H9 (cell line): ENCODE data around the gene ZKSCAN5. TPM values are rescaled to one million over a fixed set of nuclear protein-coding genes. Genes with fewer than 3 reads are reported as not detected.
A peak's percentile ranks its signal among the peaks of the same experiment; 100 is the strongest.

Experiments used
- DNase-seq: peaks from one replicate; pipeline ENCODE4 v3.0.0-alpha.2; 2017
- H2AFZ ChIP-seq: one replicate; pipeline ENCODE4 v1.6.1; 2013; ENCODE audit warnings: mild to moderate bottlenecking, low read length, control low read depth, moderate library complexity
- H2AK5ac ChIP-seq: 2 replicates; pipeline ENCODE4 v1.6.1; 2013; ENCODE audit warnings: low read length, control low read depth, mixed read lengths; ENCODE audit not compliant: insufficient read length
- H2BK120ac ChIP-seq: one replicate; pipeline ENCODE4 v1.6.1; 2013; ENCODE audit warnings: low read depth, mild to moderate bottlenecking, low read length, control low read depth, inconsistent platforms; ENCODE audit not compliant: poor library complexity, severe bottlenecking
- H2BK12ac ChIP-seq: 2 replicates; pipeline ENCODE4 v1.6.1; 2013; ENCODE audit warnings: low read length, control low read depth, mixed read lengths, low read depth; ENCODE audit not compliant: insufficient read length
- H2BK15ac ChIP-seq: 2 replicates; pipeline ENCODE4 v1.6.1; 2013; ENCODE audit warnings: low read depth, low read length, control low read depth
- H2BK20ac ChIP-seq: one replicate; pipeline ENCODE4 v1.6.1; 2013; ENCODE audit warnings: low read depth, mild to moderate bottlenecking, low read length, control low read depth, inconsistent platforms; ENCODE audit not compliant: poor library complexity, severe bottlenecking
- H2BK5ac ChIP-seq: 2 replicates; pipeline ENCODE4 v1.6.1; 2013; ENCODE audit warnings: low read length, control low read depth, mixed read lengths; ENCODE audit not compliant: insufficient read length
- H3K14ac ChIP-seq: 2 replicates; pipeline ENCODE4 v1.6.1; 2013; ENCODE audit warnings: low read length, control low read depth; ENCODE audit not compliant: insufficient read depth
- H3K18ac ChIP-seq: 2 replicates; pipeline ENCODE4 v1.6.1; 2013; ENCODE audit warnings: low read depth, mild to moderate bottlenecking, mixed read lengths, low read length, control low read depth; ENCODE audit not compliant: insufficient read length
- H3K23ac ChIP-seq: 2 replicates; pipeline ENCODE4 v1.6.1; 2013; ENCODE audit warnings: low read length, control low read depth, mixed read lengths, low read depth; ENCODE audit not compliant: insufficient read length
- H3K23me2 ChIP-seq: 2 replicates; pipeline ENCODE4 v1.6.1; 2013; ENCODE audit warnings: low read depth, mild to moderate bottlenecking, mixed read lengths, low read length, control low read depth; ENCODE audit not compliant: insufficient read length, poor library complexity, severe bottlenecking
- H3K27ac ChIP-seq: 2 replicates; pipeline ENCODE4 v1.5.1; 2013; ENCODE audit warnings: low read length, control low read depth, mixed read lengths, low read depth; ENCODE audit not compliant: insufficient read length
- H3K27me3 ChIP-seq: 2 replicates; pipeline ENCODE4 v1.6.1; 2013; ENCODE audit warnings: low read length, control low read depth, inconsistent platforms; ENCODE audit not compliant: insufficient read depth
- H3K4ac ChIP-seq: 2 replicates; pipeline ENCODE4 v1.6.1; 2013; ENCODE audit warnings: low read depth, mild to moderate bottlenecking, control low read depth, inconsistent platforms, low read length, moderate library complexity
- H3K4me1 ChIP-seq: 2 replicates; pipeline ENCODE4 v1.6.1; 2013; ENCODE audit warnings: low read length, control low read depth, inconsistent platforms; ENCODE audit not compliant: insufficient read depth
- H3K4me2 ChIP-seq: 2 replicates; pipeline ENCODE4 v1.6.1; 2013; ENCODE audit warnings: low read length, control low read depth, mixed read lengths; ENCODE audit not compliant: insufficient read length, insufficient read depth
- H3K56ac ChIP-seq: 2 replicates; pipeline ENCODE4 v1.6.1; 2013; ENCODE audit warnings: low read depth, mild to moderate bottlenecking, mixed read lengths, low read length, control low read depth; ENCODE audit not compliant: insufficient read length
- H3K79me1 ChIP-seq: 2 replicates; pipeline ENCODE4 v1.6.1; 2013; ENCODE audit warnings: low read depth, mild to moderate bottlenecking, moderate library complexity, low read length, control low read depth, inconsistent platforms; ENCODE audit not compliant: insufficient read depth, poor library complexity, severe bottlenecking
- H3K79me2 ChIP-seq: 2 replicates; pipeline ENCODE4 v1.6.1; 2013; ENCODE audit warnings: low read length, control low read depth, inconsistent platforms; ENCODE audit not compliant: insufficient read depth
- H3K9ac ChIP-seq: 2 replicates; pipeline ENCODE4 v1.6.1; 2013; ENCODE audit warnings: low read length, control low read depth, mixed read lengths; ENCODE audit not compliant: insufficient read length; ENCODE audit errors: extremely low read depth
- H3K9me3 ChIP-seq: one replicate; pipeline ENCODE4 v1.6.1; 2013; ENCODE audit warnings: low read depth, low read length, inconsistent platforms; ENCODE audit not compliant: control insufficient read depth
- H3T11ph ChIP-seq: one replicate; pipeline ENCODE4 v1.6.1; 2013; ENCODE audit warnings: mild to moderate bottlenecking, low read length, control low read depth, inconsistent platforms
- H4K20me1 ChIP-seq: one replicate; pipeline ENCODE4 v1.6.1; 2013; ENCODE audit not compliant: control insufficient read depth, insufficient read length, insufficient read depth
- H4K5ac ChIP-seq: 2 replicates; pipeline ENCODE4 v1.6.1; 2013; ENCODE audit warnings: low read depth, mild to moderate bottlenecking, mixed read lengths, low read length, control low read depth; ENCODE audit not compliant: insufficient read length
- H4K8ac ChIP-seq: replicated peaks from 2 replicates; pipeline ENCODE4 v1.6.1; 2013; ENCODE audit warnings: low read length, control low read depth, mixed read lengths, low read depth; ENCODE audit not compliant: insufficient read length
- H4K91ac ChIP-seq: 2 replicates; pipeline ENCODE4 v1.6.1; 2013; ENCODE audit warnings: low read depth, mild to moderate bottlenecking, moderate library complexity, mixed read lengths, low read length, control low read depth; ENCODE audit not compliant: insufficient read length
- H3K27ac Mint-ChIP-seq, 3 experiments: 2 replicates in 2 of 3; 3 replicates in 1 of 3; pipeline ENCODE4 v1.8.0; 2020 to 2021; ENCODE audit warnings: mixed read lengths in 3 of 3, mild to moderate bottlenecking in 1 of 3, moderate library complexity in 1 of 3
- H3K27me3 Mint-ChIP-seq: 2 replicates; pipeline ENCODE4 v1.8.0; 2021; ENCODE audit warnings: low read depth, mild to moderate bottlenecking, moderate library complexity, mixed read lengths
- H3K36me3 Mint-ChIP-seq, 3 experiments: 2 replicates in 2 of 3; 3 replicates in 1 of 3; pipeline ENCODE4 v1.8.0; 2020 to 2021; ENCODE audit warnings: low read depth in 3 of 3, mixed read lengths in 3 of 3; ENCODE audit not compliant: insufficient read depth in 1 of 3
- H3K4me1 Mint-ChIP-seq, 2 experiments: 2 replicates each; pipeline ENCODE4 v1.8.0; 2020; ENCODE audit warnings: mixed read lengths in 2 of 2
- H3K4me3 Mint-ChIP-seq, 2 experiments: 2 replicates in 1 of 2; 3 replicates in 1 of 2; pipeline ENCODE4 v1.8.0; 2020 to 2021; ENCODE audit warnings: mild to moderate bottlenecking in 2 of 2, mixed read lengths in 2 of 2, moderate library complexity in 1 of 2
- H3K9me3 Mint-ChIP-seq, 2 experiments: 2 replicates in 1 of 2; 3 replicates in 1 of 2; pipeline ENCODE4 v1.8.0; 2020; ENCODE audit warnings: mild to moderate bottlenecking in 2 of 2, mixed read lengths in 2 of 2, moderate library complexity in 1 of 2
- CTCF ChIP-seq: fragments of 200-600 bp; sonication (generic); conservative IDR thresholded peaks from 3 replicates; pipeline ENCODE4 v1.8.0; 2021; ENCODE audit warnings: antibody characterized with exemption, mild to moderate bottlenecking
- WGBS: extraction: QIAGEN DNeasy Blood & Tissue Kit; methylation state at CpG from one replicate; pipeline ENCODE4 v1.1.7; 2013; ENCODE audit warnings: missing lambda C conversion rate, low lambda C conversion rate, mixed read lengths; ENCODE audit not compliant: insufficient read length; ENCODE audit errors: extremely low coverage; 5-methylcytosine and 5-hydroxymethylcytosine counted together
- total RNA-seq: library from RNA; stranded (reverse); gene quantifications from 2 replicates; pipeline ENCODE4 v1.2.1, GENCODE V29; 2021

The ZKSCAN5 gene
- total RNA-seq, 1 experiment from 2014 or later = 16.6 TPM

DNA sequence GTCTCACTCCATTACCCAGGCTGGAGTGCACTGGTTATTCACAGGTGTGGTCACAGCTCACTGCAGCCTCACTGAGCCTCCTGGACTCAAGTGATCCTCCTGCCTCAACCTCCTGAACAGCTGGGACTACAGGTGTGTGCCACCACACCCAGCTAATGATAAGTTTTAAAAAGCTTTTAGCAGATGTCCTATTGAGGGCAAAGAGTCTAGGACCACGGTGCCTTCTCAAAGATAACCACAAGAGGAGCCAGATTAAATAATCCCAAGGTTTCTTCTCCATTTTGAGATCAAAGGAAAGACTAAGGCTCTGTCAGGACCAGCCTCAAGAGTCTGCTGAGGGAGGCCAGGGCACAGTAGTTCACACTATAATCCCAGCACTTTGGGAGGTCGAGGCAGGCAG, 43.2 kb upstream of the ZKSCAN5 start:
- Histone ChIP-seq H3K27me3 (no peaks in the 10 kb centered on the region), H2AK5ac (no peak overlapping the region), H4K20me1 (no peaks in the 10 kb centered on the region), H3K79me1 (peaks cover 11% of the 10 kb centered on the region), H3K79me2 (peaks cover 21% of the 10 kb centered on the region; the same call in 1 of the 2 replicates), H4K91ac (no peak overlapping the region), H2BK5ac (no peak overlapping the region), H3K23me2 (peaks cover 6% of the 10 kb centered on the region), H2AFZ (no peak overlapping the region), H3K18ac (no peak overlapping the region), H3K56ac (no peak overlapping the region), H3K23ac (no peak overlapping the region), H2BK120ac (no peak overlapping the region), H3K4me2 (no peak overlapping the region), H2BK15ac (no peak overlapping the region), H3K14ac (no peak overlapping the region), H3K4me1 (no peaks in the 10 kb centered on the region), H4K8ac (no peak overlapping the region), H3K27ac (no peak overlapping the region), H2BK20ac (no peak overlapping the region), H3K9me3 (no peaks in the 10 kb centered on the region), H3T11ph (no peak overlapping the region), H3K9ac (no peak overlapping the region), H3K4ac (no peak overlapping the region), H4K5ac (no peak overlapping the region), H2BK12ac (no peak overlapping the region)
- no peak overlapping the region for H3K27ac Mint-ChIP-seq
- no peak for DNase-seq
- peak; percentile 26; the same call in 2 of the 3 replicates for TF ChIP-seq CTCF
- H3K9me3 Mint-ChIP-seq = 0 out of 5 replicates have a peak, but pooled peaks cover 2 to 3% of the 10 kb centered on the region in 2 experiments
- no peaks in the 10 kb centered on the region; the same call in none of the 2 replicates for H3K27me3 Mint-ChIP-seq
- H3K36me3 Mint-ChIP-seq = peaks cover 42 to 78% (median 62%) of the 10 kb centered on the region in 3 experiments
- no peak overlapping the region for H3K4me3 Mint-ChIP-seq
- no CpG with 5 or more reads among the region's 2 CpGs for WGBS
- peaks cover 8 to 9% of the 10 kb centered on the region in 2 experiments for H3K4me1 Mint-ChIP-seq
